ENCODE data around the gene GTF3C2. TPM values are rescaled to one million over a fixed set of nuclear protein-coding genes. Genes with fewer than 3 reads are reported as not detected.

The GTF3C2 gene
- total RNA-seq, 2 donors from 2014 or later: 48.4 to 60.0 TPM

DNA sequence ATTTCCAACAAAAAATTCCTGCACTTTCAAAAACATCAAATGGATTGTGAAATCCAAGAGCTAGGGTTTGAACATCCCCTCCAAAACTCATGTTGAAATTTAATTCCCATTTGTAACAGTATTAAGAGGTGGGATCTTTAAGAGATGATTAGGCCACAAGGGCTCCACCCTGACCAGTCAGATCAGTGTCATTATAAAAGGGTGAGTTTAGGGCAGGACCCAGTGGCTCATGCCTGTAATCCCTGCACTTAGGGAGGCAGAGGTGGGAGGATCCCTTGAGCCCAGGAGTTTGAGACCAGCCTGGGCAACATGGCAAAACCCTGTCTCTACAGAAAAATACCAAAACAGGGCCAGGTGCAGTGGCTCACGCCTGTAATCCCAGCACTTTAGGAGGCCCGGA, 8.9 kb downstream of the GTF3C2 start:
- H3K4me1 ChIP-seq: no peaks in the 10 kb centered on the region
- no peaks in the 10 kb centered on the region for H3K9me3 ChIP-seq
- no peaks in the 10 kb centered on the region for H3K27me3 ChIP-seq
- no peak overlapping the region for H3K9ac ChIP-seq (ENCODE audit: low read depth in 2 of 2, low read length in 2 of 2)
- no peak for TF ChIP-seq CTCF (IDR thresholded peaks at IDR 0.05)
- no peak overlapping the region for H3K4me3 ChIP-seq
- intact Hi-C loops (cut with DNase I): no loop called here
- DNase-seq: no peak
- H3K36me3 ChIP-seq: no peaks in the 10 kb centered on the region
- H3K27ac ChIP-seq: no peak overlapping the region

DNA sequence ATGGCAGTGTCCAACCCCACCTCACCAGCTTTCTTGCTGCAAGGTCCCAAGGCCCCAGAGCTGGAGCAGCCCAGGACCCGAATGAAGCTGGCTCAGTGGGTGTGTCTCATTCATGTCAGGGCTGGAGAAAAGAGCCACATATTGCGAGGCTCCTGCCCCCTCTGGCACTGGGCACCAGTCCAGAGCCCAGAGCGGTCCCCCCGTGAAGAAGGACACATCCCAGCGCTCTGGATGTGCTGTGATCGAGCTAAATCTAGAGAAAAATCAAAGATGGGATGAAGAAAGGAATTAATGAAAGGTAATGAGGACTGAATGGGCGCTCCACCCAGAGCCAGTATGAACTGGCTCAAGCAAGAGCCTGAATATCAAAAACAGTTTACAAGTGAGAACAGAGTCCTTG, 20.4 kb downstream of the GTF3C2 start:
- Histone ChIP-seq H3K36me3 (peaks cover 10% of the 10 kb centered on the region), H3K4me1 (no peaks in the 10 kb centered on the region), H3K4me3 (no peak overlapping the region), H3K27ac (no peak overlapping the region), H3K9ac (ENCODE audit: low read depth in 2 of 2, low read length in 2 of 2) (no peak overlapping the region), H3K9me3 (no peaks in the 10 kb centered on the region), H3K27me3 (no peaks in the 10 kb centered on the region)
- TF ChIP-seq CTCF (IDR thresholded peaks at IDR 0.05): no peak
- no peak for DNase-seq
- intact Hi-C loops (cut with DNase I): no loop called here

DNA sequence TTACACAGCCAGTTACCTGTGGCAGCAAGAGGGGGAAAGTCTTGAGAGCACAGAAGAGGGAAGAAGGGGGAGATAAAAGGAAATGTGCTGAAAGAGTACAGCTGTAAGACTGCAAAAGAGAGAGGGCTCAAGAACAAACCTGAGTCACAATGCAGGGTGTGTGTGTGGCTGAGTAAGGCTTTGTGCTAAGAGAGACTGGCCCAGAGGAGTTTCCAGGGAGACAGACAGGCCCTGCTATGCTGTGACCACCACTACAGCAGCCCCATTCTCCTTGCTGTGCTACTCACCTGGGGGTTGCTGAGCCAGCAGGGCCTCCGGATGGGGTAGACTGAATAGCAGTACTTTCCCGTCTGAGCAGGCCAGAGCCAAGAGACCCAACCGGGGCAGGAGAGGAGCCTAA, 21.3 kb downstream of the GTF3C2 start:
- Histone ChIP-seq H3K27me3 (no peaks in the 10 kb centered on the region), H3K4me1 (no peaks in the 10 kb centered on the region), H3K27ac (no peak overlapping the region), H3K4me3 (no peak overlapping the region), H3K36me3 (peaks cover 10% of the 10 kb centered on the region), H3K9ac (ENCODE audit: low read depth in 2 of 2, low read length in 2 of 2) (no peak overlapping the region), H3K9me3 (no peaks in the 10 kb centered on the region)
- intact Hi-C loops (cut with DNase I): no loop called here
- no peak for TF ChIP-seq CTCF (IDR thresholded peaks at IDR 0.05)
- no peak for DNase-seq

- TF ChIP-seq CTCF (IDR thresholded peaks at IDR 0.05): no peak
- Histone ChIP-seq H3K9me3 (no peaks in the 10 kb centered on the region), H3K4me1 (peaks cover 14% of the 10 kb centered on the region), H3K27me3 (no peaks in the 10 kb centered on the region), H3K4me3 (no peak overlapping the region), H3K9ac (ENCODE audit: low read depth in 2 of 2, low read length in 2 of 2) (no peak overlapping the region), H3K27ac (no peak overlapping the region), H3K36me3 (peaks cover 9% of the 10 kb centered on the region)
- intact Hi-C loops (cut with DNase I): no loop called here
- no peak for DNase-seq
These were observed 31.8 kb downstream of the GTF3C2 start for GRCh38 chr2:27324720-27325119.

GRCh38 chr2:27323596-27324285, 32.8 kb downstream of the GTF3C2 start:
- intact Hi-C loops (cut with DNase I): no loop called here
- Histone ChIP-seq H3K4me1 (peaks cover 14% of the 10 kb centered on the region), H3K4me3 (peak overlapping the region; percentile 78), H3K9ac (ENCODE audit: low read depth in 2 of 2, low read length in 2 of 2) (peak overlapping the region; percentile 83 to 93), H3K36me3 (peaks cover 9% of the 10 kb centered on the region), H3K9me3 (no peaks in the 10 kb centered on the region), H3K27me3 (no peaks in the 10 kb centered on the region), H3K27ac (peak overlapping the region; percentile 86)
- no peak for TF ChIP-seq CTCF (IDR thresholded peaks at IDR 0.05)
- no peak for DNase-seq

Measured in colonic mucosa (tissue), 4 donors.